Stimulated activated CD4-positive, alpha-beta T cell treated with anti-CD3 and anti-CD28 coated beads, TNF-alpha, amount 100 ng/mL, for 24 hours (primary cell): ENCODE results near the gene G6PD.
"Not testable (repeated sequence)": the region's sequence is repeated elsewhere in the genome, so short reads cannot be mapped to it uniquely, and the experiment has no call there.

Source experiments
- DNase-seq, 3 experiments: peaks; one replicate each; pipeline ENCODE4 v3.0.0-alpha.2; 2020; ENCODE audit warnings: low read depth in 3 of 3

The G6PD gene

DNA sequence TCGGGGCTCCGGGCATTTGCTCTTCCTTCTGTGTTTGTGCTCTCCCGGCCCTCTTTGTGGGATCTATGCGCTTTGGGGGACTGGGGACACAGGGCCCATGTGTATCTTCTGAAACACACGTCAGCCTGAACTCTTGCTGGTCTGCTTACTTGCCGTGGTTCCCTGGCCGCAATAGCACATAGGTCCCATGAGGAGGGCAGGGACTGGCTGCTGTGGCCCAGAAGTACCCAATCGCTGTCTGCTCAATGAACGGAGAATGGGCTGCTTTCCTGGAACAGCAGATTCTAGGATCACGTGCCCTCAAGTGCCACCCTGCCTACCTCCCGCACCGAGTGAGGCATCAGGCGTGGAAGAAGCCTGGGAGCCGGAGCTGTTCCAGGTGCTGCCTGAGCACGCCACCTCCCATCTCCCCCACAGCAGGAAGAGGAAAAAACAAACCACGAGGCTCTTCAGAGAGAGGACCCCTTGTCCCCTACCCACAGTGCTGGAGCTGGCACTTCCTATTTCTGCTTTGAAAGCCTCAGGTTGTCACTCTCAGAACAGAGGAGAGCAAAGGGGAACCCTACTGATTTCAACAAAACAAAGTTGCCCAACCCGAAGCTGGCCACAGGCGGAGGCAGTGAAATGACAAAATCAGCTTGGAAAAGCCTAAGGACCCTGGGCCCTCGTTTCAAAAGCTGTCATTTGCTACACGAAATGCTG is 3.8 kb downstream of the G6PD start:
- DNase-seq, result no peak

DNA sequence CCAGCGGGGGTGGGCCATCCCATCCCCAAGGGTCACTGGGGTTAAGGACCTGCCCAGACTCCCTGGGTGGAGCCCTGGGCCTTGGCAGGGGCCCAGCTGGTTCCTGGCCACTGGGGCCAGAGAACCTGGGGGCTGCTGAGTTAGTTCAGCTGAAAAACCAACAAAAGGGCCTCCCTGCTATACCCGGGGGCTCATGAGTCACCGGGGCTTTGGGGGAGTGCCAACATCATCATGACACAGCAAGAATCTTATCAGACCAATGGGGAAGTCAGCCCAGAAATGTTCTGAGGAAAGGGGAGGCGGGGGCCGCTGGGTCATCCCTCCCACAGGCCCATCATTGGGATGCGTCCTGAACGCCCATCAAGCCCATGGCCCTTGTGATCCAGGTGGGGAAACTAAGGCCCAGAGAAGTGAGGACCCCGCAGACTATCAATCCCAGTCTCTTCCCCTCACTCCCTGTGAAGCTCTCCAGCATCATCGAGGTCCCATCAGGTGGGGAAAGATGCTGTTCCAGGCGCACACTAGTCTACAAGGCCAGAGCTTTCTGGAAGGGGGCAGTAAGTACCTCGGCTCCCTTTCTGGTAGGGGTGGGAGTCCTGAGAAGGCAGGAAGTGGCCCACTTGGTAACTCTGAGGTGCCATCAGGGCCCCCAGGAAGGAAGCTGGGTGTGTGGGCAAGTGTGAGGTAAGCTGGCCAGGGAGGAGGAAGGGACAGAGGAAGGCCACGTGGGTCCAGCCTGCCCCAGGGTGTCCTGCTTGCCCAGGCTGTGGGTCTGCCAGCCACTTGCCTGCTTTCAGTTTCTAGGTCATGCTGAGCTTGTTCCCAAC is 4.5 kb downstream of the G6PD start:
- DNase-seq, result peak in 2 of 3 experiments; percentile 18 to 53

DNA sequence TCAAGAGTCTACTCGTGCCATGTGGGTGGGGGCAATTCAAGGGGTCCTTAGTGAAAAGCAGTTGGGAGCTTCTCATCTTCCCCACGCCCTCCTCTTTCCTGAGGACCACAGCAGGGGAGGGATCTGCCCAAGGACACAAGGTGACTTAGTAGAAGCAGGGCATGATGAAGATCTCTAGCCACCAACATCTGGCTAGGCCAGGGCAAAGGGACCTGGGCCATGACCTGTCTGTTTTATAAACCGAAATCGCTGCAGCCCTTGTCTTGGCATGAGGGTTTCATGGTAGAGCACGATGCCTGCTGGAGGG is 5.1 kb downstream of the G6PD start:
- DNase-seq, result no peak

DNA sequence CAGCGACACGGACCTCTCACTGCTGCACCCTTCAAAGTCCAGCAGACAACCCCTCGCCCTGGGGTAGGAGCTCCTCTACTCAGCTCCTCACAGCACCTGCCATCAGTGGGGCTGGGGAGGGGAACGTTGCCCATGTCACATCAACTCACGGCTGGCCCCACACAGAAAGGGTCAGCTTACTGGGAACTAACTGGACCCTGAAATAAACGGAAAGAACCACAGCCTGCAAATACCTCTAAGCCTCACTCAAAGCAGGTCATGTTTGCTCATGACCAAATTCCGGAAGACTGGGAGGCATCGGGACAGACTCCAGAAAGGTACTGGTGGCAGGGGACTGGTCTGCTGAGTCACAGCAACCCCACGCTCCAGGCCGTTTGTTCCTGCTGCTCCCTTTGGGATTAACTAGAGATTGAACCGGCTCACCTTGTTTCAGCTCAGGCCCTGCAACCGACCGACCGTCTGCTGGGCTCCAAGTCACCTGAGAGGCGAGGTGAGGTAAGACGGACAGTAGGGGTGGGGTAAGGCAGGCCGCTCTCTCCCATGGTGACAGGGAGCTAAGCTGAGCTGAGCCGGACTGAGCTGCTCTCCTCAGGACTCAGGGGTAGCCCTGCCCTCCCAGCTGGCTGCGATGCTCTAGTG is 5.6 kb downstream of the G6PD start:
- no peak for DNase-seq

DNA sequence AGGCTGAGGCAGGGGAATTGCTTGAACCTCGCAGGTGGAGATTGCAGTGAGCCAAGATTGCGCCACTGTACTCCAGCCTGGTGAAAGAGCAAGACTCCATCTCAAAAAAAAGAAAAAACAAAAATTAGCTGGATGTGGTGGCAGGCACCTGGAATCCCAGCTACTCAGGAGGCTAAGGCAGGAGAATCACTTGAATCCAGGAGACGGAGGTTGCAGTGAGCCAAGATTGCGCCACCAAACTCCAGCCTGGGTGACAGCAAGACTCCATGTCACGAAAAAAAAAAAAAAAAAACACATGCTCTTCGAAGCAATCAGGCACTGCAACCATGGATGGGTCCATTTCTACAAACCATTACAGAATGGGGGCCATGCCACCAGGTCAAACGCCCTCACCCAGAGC is 6.3 kb downstream of the G6PD start:
- not testable (repeated sequence) for DNase-seq

DNA sequence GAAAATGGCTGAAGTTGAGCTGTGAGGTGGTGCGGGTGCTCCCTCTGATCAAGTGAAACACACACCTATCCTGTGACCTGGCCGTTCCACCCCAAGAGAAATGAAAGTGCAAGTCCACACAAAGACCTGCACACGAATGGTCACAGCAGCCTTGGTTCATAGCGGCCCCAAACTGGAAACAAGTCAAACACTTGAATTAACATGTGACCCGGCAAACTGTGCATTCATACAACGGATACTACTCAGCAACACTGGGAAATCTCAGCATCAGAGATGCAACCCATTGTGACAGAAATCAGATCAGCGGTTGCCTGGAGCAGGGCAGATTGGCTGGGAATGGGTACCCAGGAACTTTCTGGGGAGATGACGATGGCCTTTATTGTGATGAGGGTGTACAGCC is 7.6 kb downstream of the G6PD start:
- DNase-seq, result no peak

DNA sequence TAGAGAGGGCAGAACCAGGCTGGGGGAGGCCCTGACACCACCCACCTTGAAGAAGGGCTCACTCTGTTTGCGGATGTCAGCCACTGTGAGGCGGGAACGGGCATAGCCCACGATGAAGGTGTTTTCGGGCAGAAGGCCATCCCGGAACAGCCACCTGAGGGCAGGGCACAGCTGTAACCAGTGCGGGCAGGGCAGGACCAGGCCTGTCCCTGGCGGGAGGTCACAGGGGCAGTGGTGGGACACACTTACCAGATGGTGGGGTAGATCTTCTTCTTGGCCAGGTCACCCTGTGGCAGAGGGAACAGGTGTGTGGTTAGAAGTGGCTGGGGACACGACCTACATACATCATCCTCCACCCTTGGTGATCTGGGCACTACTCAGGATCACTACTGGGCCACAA is 10.8 kb downstream of the G6PD start:
- DNase-seq, result no peak

DNA sequence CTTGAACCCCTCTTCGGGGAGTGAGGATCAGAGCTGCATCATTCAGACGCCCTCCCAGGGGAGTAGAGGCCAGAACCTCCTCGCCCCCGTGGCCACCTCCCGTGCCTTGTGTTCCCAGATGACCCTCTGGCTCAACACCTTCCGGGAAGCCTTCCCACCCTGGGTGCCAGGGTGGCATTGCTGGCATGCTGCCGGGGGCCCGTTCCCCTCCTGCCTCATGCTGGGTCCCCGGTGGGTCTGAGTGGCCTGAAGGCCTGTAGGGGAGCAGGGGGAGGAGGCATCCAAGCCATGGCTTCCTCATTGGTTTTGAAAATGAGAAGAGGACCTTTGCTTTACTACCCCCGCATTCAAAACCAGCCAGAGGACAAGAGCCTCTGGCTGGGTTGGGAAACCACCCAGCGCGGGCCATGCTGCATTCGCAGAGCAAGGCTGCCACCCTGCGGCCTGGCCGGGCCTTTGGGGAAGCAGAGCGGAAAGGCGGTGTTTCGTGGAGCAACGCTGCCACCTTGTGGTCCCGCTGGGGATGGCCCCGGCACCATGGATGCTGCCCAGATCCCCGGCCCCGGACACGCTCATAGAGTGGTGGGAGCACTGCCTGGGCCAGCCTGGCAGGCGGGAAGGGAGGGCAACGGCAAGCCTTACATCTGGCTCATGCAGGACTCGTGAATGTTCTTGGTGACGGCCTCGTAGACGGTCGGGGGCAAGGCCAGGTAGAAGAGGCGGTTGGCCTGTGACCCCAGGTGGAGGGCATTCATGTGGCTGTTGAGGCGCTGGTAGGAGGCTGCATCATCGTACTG is 11.9 kb downstream of the G6PD start:
- DNase-seq, result peak; percentile 69 to 82 (median 70)

DNA sequence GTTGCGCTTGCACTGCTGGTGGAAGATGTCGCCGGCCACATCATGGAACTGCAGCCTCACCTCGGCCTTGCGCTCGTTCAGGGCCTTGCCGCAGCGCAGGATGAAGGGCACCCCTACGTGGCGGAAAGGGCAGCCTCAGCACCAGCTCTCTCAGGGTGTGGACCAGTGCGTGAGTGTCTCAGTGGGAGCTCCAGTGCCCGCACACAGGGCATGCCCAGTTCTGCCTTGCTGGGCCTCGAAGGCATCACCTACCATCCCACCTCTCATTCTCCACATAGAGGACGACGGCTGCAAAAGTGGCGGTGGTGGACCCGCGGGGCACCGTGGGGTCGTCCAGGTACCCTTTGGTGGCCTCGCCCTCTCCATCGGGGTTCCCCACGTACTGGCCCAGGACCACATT is 14.0 kb downstream of the G6PD start:
- no peak for DNase-seq

DNA sequence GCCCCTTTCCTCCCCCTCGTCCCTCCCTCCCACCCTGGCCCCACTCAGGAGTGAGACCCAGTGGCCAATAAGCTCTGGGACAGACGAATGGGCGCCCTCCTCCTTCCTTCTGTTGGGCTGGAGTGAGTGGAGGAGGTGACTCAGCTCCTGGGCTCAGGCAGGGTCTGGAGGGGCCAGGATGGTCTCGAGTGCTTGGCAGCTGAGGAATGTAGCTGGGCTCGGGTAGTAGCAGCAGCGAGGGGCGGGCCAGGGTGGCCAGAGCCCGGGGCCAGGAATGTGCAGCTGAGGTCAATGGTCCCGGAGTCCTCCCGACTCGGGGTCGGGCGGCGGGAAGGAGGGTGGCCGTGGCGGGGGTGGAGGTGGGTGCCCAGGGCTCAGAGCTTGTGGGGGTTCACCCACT is 15.0 kb downstream of the G6PD start:
- DNase-seq, result no peak

DNA sequence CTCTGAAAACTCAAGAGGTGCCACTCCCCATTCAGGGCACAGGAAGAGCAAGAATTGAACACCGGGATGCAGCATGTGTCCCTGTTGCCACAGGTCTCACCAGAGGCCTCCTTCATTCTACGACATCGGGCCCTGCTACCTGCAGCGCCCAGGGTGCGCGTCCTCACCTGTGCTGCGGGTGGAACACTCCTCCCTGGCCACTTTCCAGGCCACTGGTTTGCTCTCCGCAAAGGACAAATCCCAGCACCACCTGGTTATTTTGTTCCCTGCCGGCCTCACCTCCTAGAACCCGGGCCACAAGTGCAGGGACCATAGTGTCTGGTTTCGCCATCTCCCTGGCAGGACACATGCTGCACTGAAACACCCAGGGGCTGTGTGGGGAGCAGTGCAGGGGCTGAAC is 16.4 kb downstream of the G6PD start:
- no peak for DNase-seq

DNA sequence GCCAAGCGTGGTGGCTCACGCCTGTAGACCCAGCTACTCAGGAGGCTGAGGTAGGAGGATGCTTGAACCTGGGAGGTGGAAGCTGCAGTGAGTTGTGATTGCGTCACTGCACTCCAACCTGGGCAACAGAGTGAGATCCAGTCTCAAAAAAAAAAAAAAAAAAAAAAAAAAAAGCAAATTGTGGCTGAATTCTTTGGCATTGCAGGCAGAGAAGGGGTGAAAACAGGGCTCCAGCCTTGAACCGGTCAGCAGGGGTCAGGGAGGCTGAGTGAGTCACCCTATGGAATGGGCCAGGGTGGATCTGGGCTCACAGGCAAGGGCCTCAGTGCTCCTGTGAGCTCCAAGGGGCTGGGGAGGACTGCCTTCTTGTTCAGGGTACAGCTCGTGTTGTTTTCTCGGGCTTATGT is 17.4 kb downstream of the G6PD start:
- no peak for DNase-seq

DNA sequence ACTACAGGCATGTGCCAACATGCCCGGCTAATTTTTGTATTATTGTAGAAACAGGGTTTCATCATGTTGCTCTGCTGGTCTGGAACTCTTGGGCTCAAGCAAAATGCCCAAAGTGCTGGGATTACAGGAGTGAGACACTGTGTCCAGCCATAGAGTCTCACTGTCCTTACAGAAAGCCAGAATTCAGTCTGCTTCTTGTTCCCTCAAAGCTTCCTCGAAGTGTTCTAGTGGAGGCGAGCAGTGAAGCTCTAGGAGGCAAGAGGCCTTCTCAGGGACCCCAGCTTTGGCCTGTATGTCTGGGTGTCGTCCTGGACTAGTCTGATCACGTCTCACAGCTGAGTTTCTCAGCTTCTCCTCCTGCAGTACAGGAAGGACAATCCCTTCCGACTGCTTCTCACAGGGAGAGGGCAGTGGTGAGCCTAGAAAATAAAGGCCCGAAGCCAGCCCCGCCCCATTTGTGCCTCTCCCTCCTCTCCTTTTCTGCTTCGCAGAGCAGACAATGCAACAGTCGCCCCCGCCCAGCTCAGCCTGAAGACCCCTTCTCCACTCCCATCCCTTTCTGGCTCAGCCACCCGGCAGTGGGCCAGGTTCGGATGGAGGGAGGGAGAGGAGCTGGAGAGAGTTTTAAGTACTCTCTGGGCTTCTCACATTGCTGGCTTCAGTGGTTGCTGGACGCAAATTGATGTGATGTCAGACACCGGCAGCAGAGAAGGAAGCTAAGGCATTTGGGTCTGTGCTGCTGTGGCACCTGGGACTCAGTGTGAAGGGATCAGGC is 19.6 kb downstream of the G6PD start:
- DNase-seq, result peak in 1 of 3 experiments; percentile 66

DNA sequence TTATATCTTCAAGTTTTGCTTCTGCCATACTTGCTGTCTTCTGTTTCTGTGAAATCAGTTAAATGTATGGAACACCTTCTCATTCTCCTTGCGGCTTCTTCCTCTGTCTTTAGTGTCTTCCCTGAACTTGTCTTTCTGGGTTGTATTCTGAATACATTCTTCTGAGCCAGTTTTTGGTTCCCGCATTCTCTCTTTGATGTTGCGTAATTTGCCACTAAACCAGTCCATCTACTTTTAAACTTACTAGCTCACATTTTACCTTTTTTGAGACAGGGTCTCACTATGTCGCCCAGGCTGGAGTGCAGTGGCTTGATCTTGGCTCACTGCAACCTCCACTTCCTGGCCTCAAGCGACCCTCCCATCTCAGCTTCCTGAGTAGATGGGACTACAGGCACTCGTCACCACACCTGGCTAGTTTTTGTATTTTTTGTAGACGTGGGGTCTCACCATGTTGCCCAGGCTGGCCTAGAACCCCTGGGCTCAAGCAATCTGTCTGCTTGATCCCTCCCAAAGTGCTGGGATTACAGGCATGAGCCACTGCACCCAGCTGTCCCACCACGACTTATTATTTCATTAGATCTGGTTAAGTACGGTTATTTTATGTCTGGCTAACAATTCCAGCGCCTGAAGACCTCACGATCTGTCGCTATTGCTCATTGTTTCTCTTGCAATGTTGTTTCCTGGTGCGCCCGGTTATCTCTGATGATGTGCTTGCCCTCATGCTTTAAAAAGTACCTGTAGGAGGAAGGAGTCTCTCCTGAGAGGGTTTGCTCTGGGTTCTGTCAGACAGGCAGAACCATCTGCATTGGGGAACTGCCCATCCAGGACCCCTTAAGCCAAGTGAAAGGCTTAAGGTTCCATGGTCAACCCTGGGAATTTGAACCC is 20.8 kb downstream of the G6PD start:
- no peak for DNase-seq

DNA sequence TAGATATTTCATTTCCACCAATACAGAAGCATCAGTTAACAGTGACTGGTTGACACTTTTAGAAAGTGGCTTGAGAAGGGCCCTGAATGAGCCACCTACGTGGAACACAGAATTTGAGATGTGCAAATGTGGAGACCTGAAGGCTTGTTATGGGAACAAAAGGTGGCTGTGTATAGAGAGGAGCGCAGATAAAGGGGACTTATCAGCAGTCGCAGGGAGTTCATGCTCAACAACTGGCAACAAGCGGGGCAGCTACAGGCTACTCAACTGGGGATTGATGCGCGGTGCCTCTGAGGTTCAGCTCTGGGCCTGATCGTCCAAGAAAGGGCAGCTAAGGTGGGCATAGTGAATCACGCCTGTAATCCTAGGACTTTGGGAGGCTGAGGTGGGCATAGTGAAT is 27.3 kb downstream of the G6PD start:
- no peak for DNase-seq

DNA sequence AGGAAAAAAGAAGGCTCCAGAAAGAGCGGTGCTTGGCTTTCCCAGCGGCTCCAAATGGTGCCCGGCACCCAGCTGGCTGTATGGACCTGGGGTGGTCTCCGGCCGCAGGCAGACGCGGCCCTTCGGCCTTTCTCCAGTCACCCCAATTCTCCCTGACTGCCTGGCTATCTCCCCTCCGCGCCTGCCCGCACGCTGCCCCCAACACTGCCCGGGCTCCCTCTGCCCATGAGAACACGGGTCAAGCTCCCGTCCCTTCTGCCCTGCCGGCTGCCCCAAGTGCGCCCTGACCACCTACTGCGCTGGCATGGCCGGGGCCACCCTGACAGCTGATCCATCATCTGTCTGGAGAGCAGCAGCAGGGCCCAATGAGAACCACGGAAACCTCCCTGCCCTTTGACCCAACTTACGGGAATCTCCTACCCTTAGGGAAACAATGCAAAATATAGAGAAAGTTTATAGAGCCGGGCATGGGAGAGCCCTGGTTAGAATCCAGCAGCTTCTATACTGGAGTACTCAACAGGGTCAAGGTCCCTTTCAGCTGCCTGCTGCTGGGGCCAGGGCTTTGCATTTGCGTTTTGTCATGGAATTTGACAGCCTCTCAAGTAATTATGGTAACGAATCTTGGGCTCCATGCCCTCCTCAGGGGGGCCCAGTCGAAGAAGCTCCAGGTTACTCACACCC is 29.4 kb downstream of the G6PD start:
- DNase-seq, result no peak

DNA sequence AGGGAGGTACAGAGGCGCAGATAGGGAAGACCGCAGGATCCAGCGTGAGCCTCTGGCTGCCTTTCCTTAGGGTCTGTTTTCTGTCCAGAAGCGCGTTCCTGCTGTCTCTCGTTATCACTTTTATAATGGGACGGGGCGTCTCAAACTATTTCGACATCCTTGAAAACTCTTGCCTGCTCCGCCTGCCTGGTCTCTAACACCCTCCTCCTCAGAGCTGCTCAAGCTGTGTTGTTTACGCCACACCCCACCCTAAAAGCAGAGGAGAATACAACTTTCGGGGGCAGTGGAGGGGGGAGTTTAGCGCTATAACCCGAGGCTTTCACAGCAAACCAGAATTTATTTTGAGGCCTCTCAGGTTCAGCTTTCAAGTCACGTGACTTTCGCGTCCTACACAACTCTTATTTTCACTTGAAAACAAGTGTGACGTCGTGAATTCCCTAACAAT is 30.0 kb downstream of the G6PD start:
- DNase-seq, result no peak

DNA sequence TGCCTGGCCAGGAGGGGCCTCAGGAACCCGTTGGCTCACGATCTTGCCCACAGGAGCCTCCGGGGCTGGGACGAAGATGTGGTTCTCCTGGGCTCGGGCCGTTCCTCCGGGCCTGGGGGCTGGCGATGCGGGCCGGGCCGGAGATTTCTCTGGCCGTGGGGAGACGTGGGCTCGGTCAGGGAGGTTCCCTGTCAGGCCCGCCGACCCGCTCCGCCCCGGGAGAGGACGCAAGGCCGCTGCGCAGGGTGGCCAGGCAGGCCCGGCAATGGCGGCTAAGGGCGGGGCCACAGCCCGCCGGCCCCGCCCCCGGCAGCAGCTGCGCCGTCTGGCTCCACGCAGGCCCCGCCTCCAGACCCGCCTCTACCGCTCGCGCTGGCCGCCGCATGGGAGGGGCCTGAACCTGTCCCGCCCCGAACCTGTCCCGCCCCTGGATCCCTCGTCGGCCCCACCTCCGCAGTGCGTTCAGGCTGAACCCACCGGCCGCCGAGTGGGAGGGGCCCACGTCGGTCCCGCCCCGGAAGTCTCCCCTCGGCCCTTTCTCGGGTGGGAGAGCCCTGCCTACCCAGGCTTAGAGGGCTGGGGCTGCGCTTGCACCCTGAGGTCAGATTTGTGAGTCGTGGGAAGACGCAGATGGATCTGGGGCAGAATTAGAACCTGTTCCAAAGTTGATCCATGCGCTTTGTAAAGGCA is 30.5 kb downstream of the G6PD start, which contains the start of gene FAM3A:
TSS of gene FAM3A (minus strand) at position 267 of the 690 bp plus-strand sequence. CDS start 460 bp downstream, outside the sequence.
- peak; percentile 83 to 92 (median 85) for DNase-seq
